ENCODE data around the gene BTN1A1. TPM values are rescaled to one million over a fixed set of nuclear protein-coding genes. Genes with fewer than 3 reads are reported as not detected.

Gene BTN1A1
- total RNA-seq, 4 donors from 2014 or later, result not detected

DNA sequence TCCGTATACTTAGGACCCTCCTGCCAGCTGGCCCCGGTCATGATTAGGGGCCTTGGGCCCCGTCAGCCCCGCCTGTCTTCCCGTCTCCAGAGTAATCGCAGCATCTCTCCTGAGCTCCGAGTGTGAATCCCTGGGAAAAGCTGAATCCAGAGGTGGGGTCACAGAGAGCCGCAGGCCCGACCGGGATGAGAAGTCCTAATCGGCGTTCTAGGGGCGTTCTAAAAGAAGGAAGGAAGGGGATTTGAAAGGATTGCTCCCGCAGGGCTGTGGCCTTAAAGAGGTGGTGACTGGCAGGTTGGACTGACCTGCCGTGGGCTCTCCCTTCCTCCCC, 38.4 kb downstream of the BTN1A1 start:
- peaks cover 19 to 62% (median 23%) of the 10 kb centered on the region in 3 donors for H3K4me1 ChIP-seq
- no peaks in the 10 kb centered on the region for H3K9me3 ChIP-seq
- peak overlapping the region; percentile 62 to 91 (median 81) for H3K4me3 ChIP-seq
- H3K36me3 ChIP-seq, result peaks cover 0 to 7% (median 0%) of the 10 kb centered on the region in 3 donors
- TF ChIP-seq POLR2A (IDR thresholded peaks at IDR 0.05), result no peak
- no peak for TF ChIP-seq CTCF (IDR thresholded peaks at IDR 0.05)
- 0% methylated on average over 4 to 7 of the region's 15 CpGs for WGBS, 2 donors
- H3K27me3 ChIP-seq, result no peaks in the 10 kb centered on the region
- no peak for DNase-seq
- H3K27ac ChIP-seq, result peak overlapping the region; percentile 90 to 96 (median 96)
- intact Hi-C loops (cut with DNase I), result no loop called here

GRCh38 chr6:26539071-26539615, 39.0 kb downstream of the BTN1A1 start:
- Histone ChIP-seq H3K27ac (peak overlapping the region; percentile 90 to 96 (median 96)), H3K27me3 (no peaks in the 10 kb centered on the region), H3K4me1 (peaks cover 19 to 57% (median 20%) of the 10 kb centered on the region in 3 donors), H3K4me3 (peak overlapping the region; percentile 62 to 91 (median 81)), H3K9me3 (no peaks in the 10 kb centered on the region), H3K36me3 (peaks cover 0 to 12% (median 0%) of the 10 kb centered on the region in 3 donors)
- TF ChIP-seq CTCF (IDR thresholded peaks at IDR 0.05) (no peak), POLR2A (IDR thresholded peaks at IDR 0.05) (no peak)
- no peak for DNase-seq
- intact Hi-C loops (cut with DNase I), result no loop called here
- 61 to 64% methylated on average over 16 of the region's 16 CpGs for WGBS, 2 donors

- Histone ChIP-seq H3K27me3 (no peaks in the 10 kb centered on the region), H3K36me3 (peaks cover 0 to 36% (median 0%) of the 10 kb centered on the region in 3 donors), H3K4me1 (peaks cover 8 to 44% (median 10%) of the 10 kb centered on the region in 3 donors), H3K27ac (no peak overlapping the region), H3K9me3 (no peaks in the 10 kb centered on the region), H3K4me3 (no peak overlapping the region)
- intact Hi-C loops (cut with DNase I), result no loop called here
- 41 to 85% methylated on average over 1 of the region's 1 CpG for WGBS, 2 donors
- DNase-seq, result no peak
- TF ChIP-seq POLR2A (IDR thresholded peaks at IDR 0.05), result no peak
- TF ChIP-seq CTCF (IDR thresholded peaks at IDR 0.05), result no peak
These were observed 41.5 kb downstream of the BTN1A1 start for GRCh38 chr6:26541579-26541978.

- Histone ChIP-seq H3K36me3 (peaks cover 0 to 43% (median 0%) of the 10 kb centered on the region in 3 donors), H3K4me3 (no peak overlapping the region), H3K9me3 (no peaks in the 10 kb centered on the region), H3K27me3 (no peaks in the 10 kb centered on the region), H3K27ac (no peak overlapping the region), H3K4me1 (peaks cover under 1 to 26% (median 4%) of the 10 kb centered on the region in 3 donors)
- intact Hi-C loops (cut with DNase I), result no loop called here
- DNase-seq, result no peak
- TF ChIP-seq POLR2A (IDR thresholded peaks at IDR 0.05), result no peak
- peak in 4 of 6 experiments; percentile 23 to 44 (median 32) for TF ChIP-seq CTCF (IDR thresholded peaks at IDR 0.05)
These were observed 43.9 kb downstream of the BTN1A1 start for GRCh38 chr6:26543953-26544352.

GRCh38 chr6:26544473-26544872, 44.4 kb downstream of the BTN1A1 start:
- intact Hi-C loops (cut with DNase I), result no loop called here
- no peak overlapping the region for H3K4me3 ChIP-seq
- peaks cover 0 to 43% (median 0%) of the 10 kb centered on the region in 3 donors for H3K36me3 ChIP-seq
- H3K27me3 ChIP-seq, result no peaks in the 10 kb centered on the region
- TF ChIP-seq CTCF (IDR thresholded peaks at IDR 0.05) (no peak), POLR2A (IDR thresholded peaks at IDR 0.05) (no peak)
- no peak for DNase-seq
- H3K27ac ChIP-seq, result no peak overlapping the region
- H3K4me1 ChIP-seq, result peaks cover 0 to 21% (median 0%) of the 10 kb centered on the region in 3 donors
- no peaks in the 10 kb centered on the region for H3K9me3 ChIP-seq
